AML-193 (cell line): ENCODE data around the gene SPTBN1.

Source experiments
- DNase-seq, 2 experiments: peaks; one replicate each; lab custom pipeline; 2025; lab: John Stamatoyannopoulos, UW

The SPTBN1 gene

DNA sequence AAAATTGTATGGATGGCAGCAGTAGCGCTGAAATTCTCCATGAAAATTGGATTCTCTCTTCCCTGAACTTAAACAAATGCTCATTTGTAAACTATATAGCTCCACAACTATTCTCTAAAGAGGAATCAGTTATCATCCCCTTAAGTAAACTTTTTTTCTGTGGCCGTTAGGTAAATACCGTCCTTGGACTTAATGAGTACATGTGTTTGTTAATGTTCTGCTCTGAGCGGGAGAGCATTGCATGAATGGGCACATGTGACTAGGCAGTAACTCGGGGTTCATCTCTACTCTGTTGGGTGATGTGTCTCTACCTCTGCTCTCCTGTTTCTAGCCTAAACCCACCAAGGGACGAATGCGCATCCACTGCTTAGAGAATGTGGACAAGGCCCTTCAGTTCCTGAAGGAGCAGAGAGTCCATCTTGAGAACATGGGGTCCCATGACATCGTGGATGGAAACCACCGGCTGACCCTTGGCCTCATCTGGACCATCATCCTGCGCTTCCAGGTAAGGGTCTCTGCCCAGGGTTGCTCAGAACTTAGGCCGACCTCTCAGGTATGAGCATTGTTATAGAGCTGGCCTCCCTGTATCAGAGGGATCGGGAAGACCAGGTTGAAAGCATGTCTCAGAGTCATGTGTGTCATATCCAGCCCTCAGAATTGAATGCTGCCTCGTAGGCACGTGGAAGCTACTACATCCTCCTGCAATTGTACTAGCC is 155.9 kb downstream of the SPTBN1 start:
- DNase-seq = no peak

DNA sequence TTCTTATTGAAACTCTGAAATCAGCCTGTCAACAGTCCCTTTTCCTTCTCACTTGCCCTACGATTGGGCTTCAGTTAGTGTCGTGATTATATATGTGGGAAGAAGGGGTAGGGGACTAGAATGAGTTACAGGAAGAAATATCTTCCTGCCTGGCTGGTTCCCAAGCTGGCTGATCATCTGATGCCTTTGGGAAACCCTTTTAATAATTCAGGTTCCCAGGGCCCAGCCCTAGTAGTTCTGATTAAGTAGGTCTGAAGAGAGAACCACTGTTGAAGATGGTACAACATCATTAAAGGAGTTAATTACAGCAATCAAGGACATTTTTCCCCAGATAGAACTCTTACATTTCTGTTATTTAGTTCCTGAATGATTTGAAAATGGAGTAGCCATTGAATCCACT is 157.3 kb downstream of the SPTBN1 start:
- no peak for DNase-seq

DNA sequence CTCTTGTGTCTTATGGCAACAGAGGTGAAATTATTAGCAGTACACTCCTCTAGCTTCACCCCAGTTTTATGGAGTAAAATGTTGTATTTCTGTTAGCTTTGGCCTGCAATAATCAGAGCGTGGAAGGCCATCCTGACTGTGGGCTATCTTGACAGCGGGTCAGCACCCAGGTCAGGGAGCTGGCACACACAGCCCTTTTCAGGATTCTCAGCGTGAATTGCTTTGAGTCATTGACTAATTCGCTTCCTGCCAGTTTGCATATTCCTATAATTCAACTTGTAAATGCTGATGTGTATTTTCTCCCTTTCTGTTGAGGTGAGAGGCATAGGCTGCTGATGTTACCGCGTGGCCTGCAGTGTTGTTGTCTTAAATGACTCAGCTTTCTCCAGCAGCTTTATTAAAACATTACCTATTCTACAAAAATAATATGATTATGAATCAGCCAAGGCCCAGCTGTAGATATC is 157.7 kb downstream of the SPTBN1 start:
- DNase-seq = no peak

DNA sequence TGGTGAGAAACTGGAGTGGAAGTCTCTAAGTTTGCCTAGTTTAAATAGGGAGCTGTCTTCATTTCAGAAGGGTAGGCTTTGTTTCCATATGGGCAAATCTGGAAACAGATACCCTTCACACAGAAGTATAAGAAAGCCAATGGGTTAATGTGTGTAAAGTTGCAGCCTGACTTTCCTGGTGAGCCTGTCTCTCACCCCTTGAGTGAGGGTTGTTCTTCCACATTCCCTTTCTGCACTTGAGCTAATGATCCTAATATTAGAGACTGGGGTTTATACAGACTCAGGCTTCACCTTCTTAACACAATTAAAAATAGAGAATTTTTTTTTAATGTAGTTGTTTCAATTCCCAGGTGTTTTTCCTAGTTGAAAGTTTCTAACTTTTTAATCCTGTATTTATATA is 158.7 kb downstream of the SPTBN1 start:
- no peak for DNase-seq

DNA sequence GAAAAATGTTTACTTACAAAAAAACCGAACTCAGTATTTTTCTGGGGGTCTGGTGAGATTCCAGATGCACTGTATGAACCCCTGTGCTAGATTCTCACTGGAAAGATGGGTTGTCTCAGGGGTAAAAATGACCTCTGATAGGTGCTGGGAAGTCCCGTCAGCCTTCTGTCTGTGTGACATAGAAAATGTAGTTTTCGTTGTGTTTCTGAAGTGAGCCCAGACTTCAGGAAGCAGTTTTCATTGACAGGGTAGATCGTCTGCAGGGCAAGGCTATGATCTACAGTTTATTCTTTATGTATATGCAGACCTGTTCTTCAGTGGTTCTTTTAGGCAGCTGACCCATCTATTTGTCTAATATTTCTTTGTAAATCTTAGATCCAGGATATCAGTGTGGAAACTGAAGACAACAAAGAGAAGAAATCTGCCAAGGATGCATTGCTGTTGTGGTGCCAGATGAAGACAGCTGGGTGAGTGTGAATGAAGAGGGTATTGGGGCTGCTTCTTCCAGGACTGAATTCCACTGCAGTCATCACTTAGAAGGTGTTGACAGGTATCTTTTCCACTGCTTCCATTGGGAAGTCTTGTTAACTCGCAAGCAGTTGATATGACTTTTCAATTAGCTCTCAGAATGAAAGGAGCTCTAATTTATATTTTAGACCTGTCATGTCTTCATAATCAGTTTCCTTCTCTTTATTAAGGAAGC is 159.9 kb downstream of the SPTBN1 start:
- no peak for DNase-seq

DNA sequence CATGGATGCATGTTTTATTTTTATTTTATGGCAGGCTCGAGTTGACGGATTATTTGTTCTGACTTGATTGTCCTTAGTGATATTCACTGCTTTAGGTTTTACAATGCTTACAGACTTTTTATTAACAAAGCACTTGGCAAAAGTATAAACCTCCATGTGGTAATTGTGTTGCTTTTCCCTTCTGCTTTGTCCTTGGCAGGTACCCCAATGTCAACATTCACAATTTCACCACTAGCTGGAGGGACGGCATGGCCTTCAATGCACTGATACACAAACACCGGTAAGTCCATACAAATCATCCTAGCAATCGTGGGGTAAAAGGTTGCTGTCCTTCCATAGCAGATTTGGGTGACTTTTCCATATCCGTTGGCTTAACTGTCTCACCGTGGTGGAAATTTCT is 161.3 kb downstream of the SPTBN1 start:
- DNase-seq = no peak

DNA sequence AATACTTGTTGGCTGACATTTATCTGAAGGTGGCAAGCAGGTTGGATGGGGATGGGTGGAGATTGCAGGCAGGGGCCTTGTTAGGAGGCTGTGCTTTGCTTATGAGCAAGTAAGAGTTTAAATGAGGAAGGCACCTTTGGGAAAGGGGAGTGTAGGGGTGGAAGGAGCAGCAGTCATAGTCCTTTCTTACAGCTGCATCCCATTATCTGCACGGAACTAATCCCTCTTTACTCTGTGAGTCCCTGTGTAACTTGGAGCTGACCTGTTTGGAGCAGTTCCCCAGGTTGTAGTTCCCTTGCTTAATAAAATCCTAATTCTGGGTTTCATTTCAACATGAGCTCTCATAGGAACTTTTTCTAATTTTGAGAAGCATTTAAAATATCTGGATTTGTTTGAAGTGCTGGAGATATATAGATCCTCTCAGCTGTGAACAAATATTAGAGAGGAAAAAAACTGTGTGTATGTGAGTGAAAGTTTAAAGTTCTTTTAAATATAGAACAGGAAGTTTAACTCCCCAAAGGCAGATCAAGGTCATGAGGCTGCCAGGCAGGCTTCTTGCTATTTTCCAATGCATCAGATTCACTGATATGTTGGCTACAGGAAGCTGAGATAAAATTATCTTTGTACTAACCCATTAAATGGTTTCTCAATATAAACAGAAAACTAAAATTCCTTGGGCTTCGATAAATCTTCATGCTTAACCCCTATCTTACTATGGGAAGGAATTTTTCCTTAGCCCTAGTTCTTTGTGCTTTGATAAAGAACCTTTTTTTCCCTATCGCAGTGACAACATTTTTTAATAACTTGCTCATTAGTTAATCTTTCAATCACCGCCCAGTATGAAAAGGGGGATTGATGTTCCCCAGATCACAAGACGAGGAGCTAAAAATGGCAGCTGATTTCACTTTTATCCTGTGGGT is 162.8 kb downstream of the SPTBN1 start:
- DNase-seq = no peak

DNA sequence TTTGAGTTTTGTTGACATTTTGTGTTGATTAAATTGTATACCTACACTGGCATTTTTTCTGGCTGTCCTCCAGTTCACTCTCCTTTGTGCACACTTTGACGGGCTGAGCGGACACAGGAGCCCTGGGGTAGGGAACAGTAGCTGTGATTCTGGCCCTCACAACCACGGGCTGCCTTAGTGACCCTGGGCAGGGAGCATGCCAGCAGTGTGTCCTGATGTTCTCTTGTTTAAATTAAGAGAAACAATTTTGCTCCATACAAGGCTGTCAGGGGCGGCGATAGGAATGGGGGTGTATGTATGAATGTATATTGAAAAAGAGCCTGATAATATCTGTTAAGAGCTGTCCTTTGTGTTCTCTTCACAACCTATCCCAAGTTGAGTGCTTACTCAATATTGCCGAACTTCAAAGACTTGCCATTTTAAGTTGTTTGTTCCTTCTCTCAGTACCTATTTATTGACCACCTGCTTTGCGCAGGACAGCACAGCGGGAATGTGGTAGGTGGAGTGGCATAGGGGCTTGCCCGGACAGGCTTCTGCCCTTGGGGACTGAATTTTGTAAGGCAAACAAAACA is 163.6 kb downstream of the SPTBN1 start:
- no peak for DNase-seq

DNA sequence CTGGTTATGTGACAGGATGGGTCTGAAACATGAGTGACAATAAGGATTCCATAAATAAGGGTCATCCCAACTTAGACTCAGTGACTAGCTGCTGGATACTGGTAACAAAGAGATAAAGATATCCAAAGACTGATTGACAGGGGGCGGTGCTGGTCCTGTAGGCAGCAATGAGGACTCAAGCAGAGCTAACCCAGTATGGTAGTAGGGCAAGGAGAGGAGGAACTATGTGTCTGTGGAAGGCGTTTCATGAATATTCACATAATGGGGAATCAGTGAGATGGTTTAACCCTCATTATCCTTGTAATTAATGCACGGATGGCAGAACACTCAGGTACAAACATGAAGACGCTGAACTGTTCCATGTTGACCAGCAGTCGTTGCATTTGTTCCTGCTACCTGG is 164.8 kb downstream of the SPTBN1 start:
- no peak for DNase-seq

DNA sequence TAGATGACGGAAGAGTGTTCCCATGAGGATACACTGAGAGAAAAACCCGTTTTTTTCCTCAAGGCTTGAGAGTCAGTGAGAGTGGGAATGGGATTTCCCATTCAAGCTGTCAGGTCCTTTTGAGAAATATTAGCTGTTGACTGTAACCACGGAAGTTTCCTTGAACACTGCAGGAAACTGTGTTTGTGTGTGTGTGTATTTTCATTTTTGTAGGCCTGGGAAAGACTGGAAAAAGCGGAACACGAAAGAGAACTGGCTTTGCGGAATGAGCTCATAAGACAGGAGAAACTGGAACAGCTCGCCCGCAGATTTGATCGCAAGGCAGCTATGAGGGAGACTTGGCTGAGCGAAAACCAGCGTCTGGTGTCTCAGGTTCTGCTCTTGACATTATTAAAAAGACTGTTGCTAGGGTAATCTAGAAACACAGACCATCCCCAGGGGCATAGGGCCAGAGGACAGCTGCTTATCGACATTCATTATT is 168.5 kb downstream of the SPTBN1 start:
- DNase-seq = no peak

DNA sequence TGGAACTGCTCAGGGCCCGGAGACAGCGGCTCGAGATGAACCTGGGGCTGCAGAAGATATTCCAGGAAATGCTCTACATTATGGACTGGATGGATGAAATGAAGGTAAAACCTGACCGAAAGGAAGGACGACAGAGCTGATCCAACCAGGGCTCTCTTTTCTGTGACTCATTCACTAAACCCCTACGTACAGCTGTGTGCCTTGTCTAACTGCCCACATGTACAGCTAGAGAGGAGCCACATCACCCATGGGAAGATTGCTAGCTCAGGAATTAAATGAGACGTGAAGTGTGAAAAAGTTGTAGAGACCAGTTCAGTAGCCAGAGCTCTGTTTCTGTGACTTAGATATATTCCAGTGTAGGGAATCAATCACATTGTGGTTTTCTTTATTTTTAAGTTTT is 170.0 kb downstream of the SPTBN1 start:
- no peak for DNase-seq

DNA sequence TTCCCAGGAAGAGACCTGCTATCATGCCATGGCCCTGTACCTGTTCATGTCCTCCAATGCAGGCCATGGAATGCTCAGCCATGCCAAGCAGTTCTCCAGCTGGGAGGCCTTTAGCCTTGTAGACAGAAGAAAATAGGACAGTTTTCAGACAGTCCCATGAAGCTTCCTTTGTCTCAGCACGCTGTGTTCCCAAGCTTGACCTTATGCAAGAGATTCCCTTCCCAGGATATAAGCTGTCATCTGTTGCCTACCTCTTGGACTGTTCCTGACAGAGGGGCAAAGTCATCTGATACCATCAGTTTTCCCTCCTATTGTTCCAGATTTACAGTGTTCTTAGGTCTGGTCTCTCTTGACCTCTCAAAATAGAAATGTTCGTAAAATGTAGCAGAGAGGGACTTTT is 170.8 kb downstream of the SPTBN1 start:
- DNase-seq = no peak

DNA sequence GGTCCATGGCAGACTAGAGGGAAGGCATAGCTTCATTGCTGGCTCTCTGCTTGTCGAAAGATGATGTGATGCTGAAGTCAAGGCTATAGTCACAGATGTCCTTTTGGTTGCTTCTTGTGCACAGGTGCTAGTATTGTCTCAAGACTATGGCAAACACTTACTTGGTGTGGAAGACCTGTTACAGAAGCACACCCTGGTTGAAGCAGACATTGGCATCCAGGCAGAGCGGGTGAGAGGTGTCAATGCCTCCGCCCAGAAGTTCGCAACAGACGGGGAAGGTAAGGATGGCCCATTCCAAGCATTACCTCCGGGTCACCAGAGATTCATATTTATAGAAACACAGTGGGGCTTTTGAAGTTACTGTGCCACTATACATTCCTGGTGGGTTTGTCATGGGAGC is 171.8 kb downstream of the SPTBN1 start:
- no peak for DNase-seq

DNA sequence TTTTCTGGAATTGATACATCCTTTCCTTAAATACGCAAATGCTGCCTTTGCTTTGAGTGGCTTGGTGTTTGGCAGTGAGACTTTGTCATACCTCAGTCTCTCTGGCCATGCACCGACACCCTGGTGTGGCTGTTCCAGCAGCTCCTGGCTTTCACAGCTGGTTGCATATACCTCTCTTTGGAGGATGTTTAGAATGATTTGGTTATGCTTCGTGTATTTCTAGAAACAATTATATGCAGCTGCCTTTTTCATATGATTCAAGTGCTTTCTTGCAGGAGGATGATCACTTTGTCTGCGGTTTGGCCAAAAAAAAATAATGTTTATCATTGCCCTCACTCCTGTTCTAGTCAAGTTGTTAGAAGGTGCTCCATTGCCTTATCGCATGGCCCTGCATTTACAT is 172.3 kb downstream of the SPTBN1 start:
- no peak for DNase-seq

DNA sequence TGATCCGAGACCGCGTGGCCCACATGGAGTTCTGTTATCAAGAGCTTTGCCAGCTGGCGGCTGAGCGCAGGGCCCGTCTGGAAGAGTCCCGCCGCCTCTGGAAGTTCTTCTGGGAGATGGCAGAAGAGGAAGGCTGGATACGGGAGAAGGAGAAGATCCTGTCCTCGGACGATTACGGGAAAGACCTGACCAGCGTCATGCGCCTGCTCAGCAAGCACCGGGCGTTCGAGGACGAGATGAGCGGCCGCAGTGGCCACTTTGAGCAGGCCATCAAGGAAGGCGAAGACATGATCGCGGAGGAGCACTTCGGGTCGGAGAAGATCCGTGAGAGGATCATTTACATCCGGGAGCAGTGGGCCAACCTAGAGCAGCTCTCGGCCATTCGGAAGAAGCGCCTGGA is 172.8 kb downstream of the SPTBN1 start:
- no peak for DNase-seq

DNA sequence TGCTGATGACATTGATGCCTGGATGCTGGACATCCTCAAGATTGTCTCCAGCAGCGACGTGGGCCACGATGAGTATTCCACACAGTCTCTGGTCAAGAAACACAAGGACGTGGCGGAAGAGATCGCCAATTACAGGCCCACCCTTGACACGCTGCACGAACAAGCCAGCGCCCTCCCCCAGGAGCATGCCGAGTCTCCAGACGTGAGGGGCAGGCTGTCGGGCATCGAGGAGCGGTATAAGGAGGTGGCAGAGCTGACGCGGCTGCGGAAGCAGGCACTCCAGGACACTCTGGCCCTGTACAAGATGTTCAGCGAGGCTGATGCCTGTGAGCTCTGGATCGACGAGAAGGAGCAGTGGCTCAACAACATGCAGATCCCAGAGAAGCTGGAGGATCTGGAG is 173.3 kb downstream of the SPTBN1 start:
- DNase-seq = no peak

DNA sequence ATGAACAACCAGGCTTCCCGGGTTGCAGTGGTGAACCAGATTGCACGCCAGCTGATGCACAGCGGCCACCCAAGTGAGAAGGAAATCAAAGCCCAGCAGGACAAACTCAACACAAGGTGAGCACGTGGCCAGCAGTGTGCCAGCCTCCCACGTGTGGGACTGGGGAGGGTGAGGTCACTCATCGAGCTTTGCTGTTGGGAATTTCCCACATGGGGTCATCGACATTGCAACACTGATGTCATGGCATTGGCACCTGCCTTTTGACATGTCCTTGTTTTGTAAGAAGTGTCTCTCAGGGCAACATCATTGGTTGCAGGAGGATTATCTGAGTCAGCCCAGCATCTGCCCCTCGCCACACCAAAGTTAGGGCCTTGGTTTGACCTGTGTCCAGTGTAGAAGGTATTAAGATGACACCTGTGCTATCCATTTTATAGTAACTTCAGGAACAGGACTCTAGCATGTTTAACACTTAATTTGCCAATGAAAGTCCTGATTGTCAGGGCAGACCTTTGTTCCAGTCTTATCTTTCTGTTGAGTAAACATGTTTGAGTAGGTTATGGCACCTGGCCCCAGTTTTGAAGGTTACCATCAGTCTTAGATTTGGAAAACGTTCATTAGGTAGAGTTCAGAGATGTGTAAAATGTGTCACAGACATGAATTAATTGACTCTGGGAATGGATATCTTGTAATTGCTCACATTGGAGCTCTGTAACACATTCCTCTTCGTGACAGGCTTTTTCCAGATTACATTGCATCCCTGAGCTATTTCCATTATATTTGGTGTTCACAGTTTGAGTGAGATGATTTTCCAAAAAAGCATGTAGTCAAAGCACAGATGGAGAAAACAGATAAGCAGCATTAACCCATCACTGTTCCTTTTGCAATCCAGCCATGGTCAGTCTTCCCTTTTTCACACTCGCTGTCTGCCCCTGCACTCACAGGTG is 174.1 kb downstream of the SPTBN1 start:
- DNase-seq = no peak

DNA sequence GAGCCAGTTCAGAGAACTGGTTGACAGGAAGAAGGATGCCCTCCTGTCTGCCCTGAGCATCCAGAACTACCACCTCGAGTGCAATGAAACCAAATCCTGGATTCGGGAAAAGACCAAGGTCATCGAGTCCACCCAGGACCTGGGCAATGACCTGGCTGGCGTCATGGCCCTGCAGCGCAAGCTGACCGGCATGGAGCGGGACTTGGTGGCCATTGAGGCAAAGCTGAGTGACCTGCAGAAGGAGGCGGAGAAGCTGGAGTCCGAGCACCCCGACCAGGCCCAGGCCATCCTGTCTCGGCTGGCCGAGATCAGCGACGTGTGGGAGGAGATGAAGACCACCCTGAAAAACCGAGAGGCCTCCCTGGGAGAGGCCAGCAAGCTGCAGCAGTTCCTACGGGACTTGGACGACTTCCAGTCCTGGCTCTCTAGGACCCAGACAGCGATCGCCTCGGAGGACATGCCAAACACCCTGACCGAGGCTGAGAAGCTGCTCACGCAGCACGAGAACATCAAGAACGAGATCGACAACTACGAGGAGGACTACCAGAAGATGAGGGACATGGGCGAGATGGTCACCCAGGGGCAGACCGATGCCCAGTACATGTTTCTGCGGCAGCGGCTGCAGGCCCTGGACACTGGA is 174.9 kb downstream of the SPTBN1 start:
- DNase-seq = no peak

DNA sequence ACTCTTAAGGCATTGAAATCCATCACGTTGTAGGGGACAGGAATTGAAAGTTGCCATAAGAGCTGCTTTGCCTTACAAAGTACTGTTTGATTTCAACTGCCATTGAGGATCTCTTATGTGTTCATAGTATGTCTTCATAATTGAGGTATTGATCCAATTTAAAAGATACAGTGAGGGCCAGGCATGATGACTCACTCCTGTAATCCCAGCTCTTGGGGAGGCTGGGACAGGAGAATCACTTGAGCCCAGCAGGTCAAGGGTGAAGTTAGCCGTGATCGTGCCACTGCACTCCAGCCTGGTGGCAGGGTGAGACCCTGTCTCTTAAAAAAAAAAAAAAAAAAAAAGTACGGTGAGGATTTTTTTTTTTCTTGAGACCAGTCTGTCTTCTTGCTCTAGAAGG is 175.6 kb downstream of the SPTBN1 start:
- DNase-seq = no peak
